Naive thymus-derived CD4-positive, alpha-beta T cell (primary cell): ENCODE data around the gene RAB28. TPM values are rescaled to one million over a fixed set of nuclear protein-coding genes. Genes with fewer than 3 reads are reported as not detected.

Experiments
- ATAC-seq: fragments of 150-1000 bp; cut with Tn5 transposase; 2 replicates; pipeline ENCODE4 v1.10.0; 2021; ENCODE audit warnings: mild to moderate bottlenecking, moderate library complexity
- CTCF ChIA-PET: fragments of 350-600 bp; sonication (Branson Sonifier 250); formaldehyde crosslinking; loops from one replicate; lab custom pipeline; 2021; ENCODE audit warnings: antibody characterized with exemption; lab: Charles Lee
- POLR2A ChIA-PET: fragments of 350-600 bp; sonication (Branson Sonifier 250); formaldehyde crosslinking; loops from one replicate; lab custom pipeline; 2021; ENCODE audit warnings: antibody characterized with exemption, inconsistent platforms; lab: Charles Lee
- DNase-seq, 9 donors: peaks; one replicate each; pipeline versions ENCODE4 v3.0.0 to v3.0.0-alpha.2; 2020 to 2022; ENCODE audit warnings: mixed read lengths in 1 of 9
- H3K27ac ChIP-seq: one replicate; pipeline ENCODE4 v1.7.0; 2013; ENCODE audit warnings: mild to moderate bottlenecking, low read depth, low read length, moderate library complexity
- H3K27me3 ChIP-seq, 2 donors: one replicate each; pipeline ENCODE4 v1.7.0; 2013; ENCODE audit warnings: low read length in 2 of 2, mild to moderate bottlenecking in 2 of 2, moderate library complexity in 2 of 2; ENCODE audit not compliant: control insufficient read depth in 2 of 2, insufficient read depth in 2 of 2
- H3K36me3 ChIP-seq, 3 experiments: 1 replicate in 2 of 3; 2 replicates in 1 of 3; pipeline ENCODE4 v1.7.0; 2013; ENCODE audit warnings: low read length in 3 of 3, mild to moderate bottlenecking in 3 of 3, moderate library complexity in 1 of 3; ENCODE audit not compliant: insufficient read depth in 3 of 3, control insufficient read depth in 2 of 3
- H3K4me1 ChIP-seq, 2 donors: one replicate each; pipeline ENCODE4 v1.7.0; 2013; ENCODE audit warnings: low read length in 2 of 2, mild to moderate bottlenecking in 2 of 2, moderate library complexity in 1 of 2; ENCODE audit not compliant: control insufficient read depth in 2 of 2, insufficient read depth in 2 of 2
- H3K4me3 ChIP-seq: 2 replicates; pipeline ENCODE4 v1.7.0; 2013; ENCODE audit warnings: mild to moderate bottlenecking, low read length
- H3K9me3 ChIP-seq, 3 experiments: 1 replicate in 2 of 3; 2 replicates in 1 of 3; pipeline ENCODE4 v1.7.0; 2013; ENCODE audit warnings: low read length in 3 of 3; ENCODE audit not compliant: control insufficient read depth in 2 of 3
- H3K27ac Mint-ChIP-seq, 9 donors: one replicate each; pipeline ENCODE4 v1.8.0; 2020 to 2022; ENCODE audit warnings: mixed read lengths in 9 of 9, mild to moderate bottlenecking in 8 of 9, moderate library complexity in 5 of 9, inconsistent platforms in 2 of 9
- H3K27me3 Mint-ChIP-seq, 5 donors: one replicate each; pipeline ENCODE4 v1.8.0; 2021 to 2022; ENCODE audit warnings: mixed read lengths in 5 of 5, mild to moderate bottlenecking in 1 of 5
- H3K36me3 Mint-ChIP-seq, 5 donors: one replicate each; pipeline ENCODE4 v1.8.0; 2020 to 2022; ENCODE audit warnings: mixed read lengths in 5 of 5, mild to moderate bottlenecking in 3 of 5, inconsistent platforms in 1 of 5
- H3K4me1 Mint-ChIP-seq, 7 donors: one replicate each; pipeline ENCODE4 v1.8.0; 2020 to 2022; ENCODE audit warnings: mixed read lengths in 7 of 7, mild to moderate bottlenecking in 3 of 7, inconsistent platforms in 1 of 7
- H3K4me3 Mint-ChIP-seq, 10 donors: one replicate each; pipeline ENCODE4 v1.8.0; 2020 to 2022; ENCODE audit warnings: mild to moderate bottlenecking in 10 of 10, mixed read lengths in 10 of 10, moderate library complexity in 6 of 10, inconsistent platforms in 2 of 10
- H3K9me3 Mint-ChIP-seq, 11 donors: one replicate each; pipeline ENCODE4 v1.8.0; 2020 to 2022; ENCODE audit warnings: mixed read lengths in 11 of 11, mild to moderate bottlenecking in 4 of 11, inconsistent platforms in 1 of 11, moderate library complexity in 1 of 11
- intact Hi-C, 2 donors: fragments of 100-400 bp; cut with micrococcal nuclease; formaldehyde crosslinking; loops; one replicate each; pipeline ENCODE4 v1.15.1; 2023
- polyA plus RNA-seq, 2 donors: library from polyadenylated mRNA; unstranded; fragments of 300-500 nt; fragmentation: Illumina TruSeq; gene quantifications; one replicate each; pipeline ENCODE4 v1.2.3, GENCODE V29; 2021
- total RNA-seq, 6 experiments: library from RNA in 5 of 6; stranded (reverse) in 5 of 6; gene quantifications; 1 replicate in 5 of 6; 2 replicates in 1 of 6; pipeline ENCODE4 v1.2.3 and lab custom pipeline; 2021 to 2026

RAB28 gene
- total and polyA plus RNA-seq, 7 experiments from 2014 or later = 8.0 to 16.1 (median 14.0) TPM

- no peak overlapping the region for H3K4me3 Mint-ChIP-seq
- no peak for DNase-seq
- intact Hi-C loops = no loop called here
- H3K27me3 ChIP-seq = no peaks in the 10 kb centered on the region
- no peak for ATAC-seq
- no peak overlapping the region for H3K27ac ChIP-seq
- peaks cover 0 to 53% (median 34%) of the 10 kb centered on the region in 7 donors for H3K4me1 Mint-ChIP-seq
- H3K36me3 Mint-ChIP-seq = peaks cover 3 to 81% (median 62%) of the 10 kb centered on the region in 5 donors
- peaks cover 0 to 8% (median 2%) of the 10 kb centered on the region in 11 donors for H3K9me3 Mint-ChIP-seq
- ChIA-PET CTCF (no interaction called here), POLR2A (no interaction called here)
- no peak overlapping the region for H3K4me3 ChIP-seq
- H3K36me3 ChIP-seq = no peaks in the 10 kb centered on the region
- H3K4me1 ChIP-seq = no peaks in the 10 kb centered on the region
- no peak overlapping the region for H3K27ac Mint-ChIP-seq
- no peaks in the 10 kb centered on the region for H3K27me3 Mint-ChIP-seq
- H3K9me3 ChIP-seq = no peaks in the 10 kb centered on the region
Observed at GRCh38 chr4:13464543-13464942, 19.6 kb downstream of the RAB28 start.

- Histone ChIP-seq H3K4me1 (no peaks in the 10 kb centered on the region), H3K27ac (no peak overlapping the region), H3K36me3 (peaks cover 0 to 6% (median 0%) of the 10 kb centered on the region in 3 experiments), H3K27me3 (no peaks in the 10 kb centered on the region), H3K9me3 (no peaks in the 10 kb centered on the region), H3K4me3 (no peak overlapping the region)
- H3K27ac Mint-ChIP-seq = no peak overlapping the region
- peaks cover 0 to 8% (median 2%) of the 10 kb centered on the region in 11 donors for H3K9me3 Mint-ChIP-seq
- no peak overlapping the region for H3K4me3 Mint-ChIP-seq
- DNase-seq (no peak), ATAC-seq (no peak)
- POLR2A ChIA-PET = interaction anchor here (0.6 kb wide), 1 partner anchor 20 kb away, joined by 5 read pairs; no protein-coding TSS in a partner anchor
- H3K36me3 Mint-ChIP-seq = peaks cover 8 to 84% (median 74%) of the 10 kb centered on the region in 5 donors
- intact Hi-C loops = no loop called here
- CTCF ChIA-PET = no interaction called here
- peaks cover 0 to 28% (median 14%) of the 10 kb centered on the region in 7 donors for H3K4me1 Mint-ChIP-seq
- H3K27me3 Mint-ChIP-seq = no peaks in the 10 kb centered on the region
Observed at GRCh38 chr4:13461191-13461905, 22.8 kb downstream of the RAB28 start.

GRCh38 chr4:13455411-13455810 is 28.7 kb downstream of the RAB28 start:
- Mint-ChIP-seq H3K36me3 (peaks cover 20 to 65% (median 51%) of the 10 kb centered on the region in 5 donors), H3K27me3 (no peaks in the 10 kb centered on the region), H3K9me3 (peaks cover 0 to 24% (median 7%) of the 10 kb centered on the region in 11 donors), H3K4me1 (peaks cover 11 to 18% (median 16%) of the 10 kb centered on the region in 7 donors), H3K27ac (no peak overlapping the region), H3K4me3 (no peak overlapping the region)
- ChIA-PET CTCF (no interaction called here), POLR2A (no interaction called here)
- Histone ChIP-seq H3K4me1 (no peaks in the 10 kb centered on the region), H3K27ac (no peak overlapping the region), H3K4me3 (no peak overlapping the region), H3K27me3 (no peaks in the 10 kb centered on the region), H3K36me3 (peaks cover 0 to 27% (median 0%) of the 10 kb centered on the region in 3 experiments), H3K9me3 (peaks cover 0 to 7% (median 0%) of the 10 kb centered on the region in 3 experiments)
- no peak for DNase-seq
- no peak for ATAC-seq
- intact Hi-C loops = no loop called here

GRCh38 chr4:13454786-13455185 is 29.4 kb downstream of the RAB28 start:
- H3K9me3 ChIP-seq = peaks cover 0 to 7% (median 0%) of the 10 kb centered on the region in 3 experiments
- POLR2A ChIA-PET = no interaction called here

GRCh38 chr4:13452927-13453579 is 31.1 kb downstream of the RAB28 start:
- CTCF ChIA-PET = no interaction called here

More at GRCh38 chr4:13454786-13455185, 29.4 kb downstream of the RAB28 start:
- no peaks in the 10 kb centered on the region for H3K4me1 ChIP-seq
- no peak for ATAC-seq
- Mint-ChIP-seq H3K9me3 (peaks cover 0 to 24% (median 7%) of the 10 kb centered on the region in 11 donors), H3K27me3 (no peaks in the 10 kb centered on the region), H3K4me1 (peaks cover 11 to 18% (median 16%) of the 10 kb centered on the region in 7 donors), H3K27ac (no peak overlapping the region), H3K4me3 (no peak overlapping the region), H3K36me3 (peaks cover 20 to 61% (median 44%) of the 10 kb centered on the region in 5 donors)
- CTCF ChIA-PET = no interaction called here
- H3K36me3 ChIP-seq = peaks cover 0 to 27% (median 0%) of the 10 kb centered on the region in 3 experiments
- no peak overlapping the region for H3K27ac ChIP-seq
- no peaks in the 10 kb centered on the region for H3K27me3 ChIP-seq
- no peak for DNase-seq
- intact Hi-C loops = no loop called here
- H3K4me3 ChIP-seq = no peak overlapping the region

GRCh38 chr4:13449590-13449989 is 34.5 kb downstream of the RAB28 start:
- peaks cover 0 to 39% (median 10%) of the 10 kb centered on the region in 11 donors for H3K9me3 Mint-ChIP-seq
- H3K27me3 ChIP-seq = no peaks in the 10 kb centered on the region
- peaks cover 11 to 22% (median 17%) of the 10 kb centered on the region in 7 donors for H3K4me1 Mint-ChIP-seq
- DNase-seq (no peak), ATAC-seq (no peak)
- ChIA-PET POLR2A (no interaction called here), CTCF (no interaction called here)
- no peak overlapping the region for H3K4me3 ChIP-seq
- H3K36me3 ChIP-seq = peaks cover 0 to 3% (median 0%) of the 10 kb centered on the region in 3 experiments
- H3K4me1 ChIP-seq = no peaks in the 10 kb centered on the region
- H3K36me3 Mint-ChIP-seq = peaks cover 11 to 48% (median 36%) of the 10 kb centered on the region in 5 donors
- H3K4me3 Mint-ChIP-seq = no peak overlapping the region
- no peaks in the 10 kb centered on the region for H3K27me3 Mint-ChIP-seq
- H3K27ac ChIP-seq = no peak overlapping the region
- intact Hi-C loops = no loop called here
- H3K27ac Mint-ChIP-seq = no peak overlapping the region
- H3K9me3 ChIP-seq = peaks cover 0 to 3% (median 0%) of the 10 kb centered on the region in 3 experiments

More at GRCh38 chr4:13452927-13453579, 31.1 kb downstream of the RAB28 start:
- no peak overlapping the region for H3K4me3 ChIP-seq
- H3K27me3 ChIP-seq = no peaks in the 10 kb centered on the region
- peaks cover 0 to 24% (median 7%) of the 10 kb centered on the region in 11 donors for H3K9me3 Mint-ChIP-seq
- peaks cover 0 to 7% (median 0%) of the 10 kb centered on the region in 3 experiments for H3K9me3 ChIP-seq
- H3K4me3 Mint-ChIP-seq = peak overlapping the region in 7 of 10 donors; percentile 10 to 73 (median 39)
- POLR2A ChIA-PET = interaction anchor here (0.7 kb wide), 1 partner anchor 1973 kb away, joined by 3 read pairs; no protein-coding TSS in a partner anchor
- intact Hi-C loops = loop anchor here in 1 of 2 donors (1.0 kb wide), 2 partner anchors 16 to 32 kb away; no protein-coding TSS in a partner anchor
- H3K4me1 ChIP-seq = no peaks in the 10 kb centered on the region
- H3K27ac ChIP-seq = no peak overlapping the region
- DNase-seq (no peak), ATAC-seq (no peak)
- peak overlapping the region in 3 of 9 donors; percentile 12 to 89 (median 25) for H3K27ac Mint-ChIP-seq
- H3K36me3 ChIP-seq = peaks cover 0 to 21% (median 0%) of the 10 kb centered on the region in 3 experiments
- H3K36me3 Mint-ChIP-seq = peaks cover 14 to 48% (median 35%) of the 10 kb centered on the region in 5 donors
- no peaks in the 10 kb centered on the region for H3K27me3 Mint-ChIP-seq
- peaks cover 11 to 18% (median 16%) of the 10 kb centered on the region in 7 donors for H3K4me1 Mint-ChIP-seq
